Ureter (tissue), 1 donor: Measurements from ENCODE around the gene PIK3R4. TPM values are rescaled to one million over a fixed set of nuclear protein-coding genes. Genes with fewer than 3 reads are reported as not detected.

Experiments
- DNase-seq: peaks from one replicate; pipeline ENCODE4 v3.0.0-alpha.2; 2020; ENCODE audit warnings: low spot score
- total RNA-seq: library from RNA; stranded (reverse); gene quantifications from one replicate; pipeline ENCODE4 v1.2.4, GENCODE V29; 2023
- donor health status: DM: yes; HTN: yes; CAD: no.

PIK3R4 gene
- total RNA-seq, 1 donor from 2014 or later = 37.4 TPM

DNA sequence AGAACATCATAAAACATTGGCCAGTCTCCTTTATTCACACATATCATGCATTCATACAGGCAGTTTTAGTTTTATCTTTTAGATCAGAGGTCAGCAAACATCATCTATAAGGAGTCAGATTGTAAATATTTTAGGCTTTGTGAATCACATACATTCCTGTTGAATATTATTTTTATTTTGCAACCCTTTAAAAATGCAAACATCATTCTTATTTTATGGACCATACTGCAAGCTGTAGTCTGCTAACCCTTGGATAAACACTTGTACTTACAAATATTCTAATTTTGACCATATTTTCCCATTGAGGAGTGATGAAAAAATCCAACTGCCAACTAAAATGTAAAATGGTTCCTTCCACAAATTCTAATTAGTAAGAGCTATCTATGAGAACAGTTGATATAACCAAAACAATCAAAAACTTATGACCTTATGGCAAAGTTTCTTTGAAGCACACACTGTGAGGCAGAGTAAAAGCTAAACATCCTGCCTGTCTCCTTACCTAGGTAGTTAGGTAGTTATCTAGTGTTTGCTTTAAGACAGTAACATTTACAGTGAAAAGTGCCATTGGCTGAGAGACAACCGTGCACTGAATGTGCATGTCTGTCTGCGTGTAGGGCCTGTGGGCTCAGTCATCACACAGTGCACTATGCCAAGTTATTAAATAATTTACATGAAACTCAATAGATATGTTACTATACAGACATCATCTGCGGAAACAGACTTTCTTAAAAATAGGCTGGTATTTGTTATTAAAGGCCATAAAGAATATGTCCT lies 57.7 kb downstream of the PIK3R4 start:
- no peak for DNase-seq

DNA sequence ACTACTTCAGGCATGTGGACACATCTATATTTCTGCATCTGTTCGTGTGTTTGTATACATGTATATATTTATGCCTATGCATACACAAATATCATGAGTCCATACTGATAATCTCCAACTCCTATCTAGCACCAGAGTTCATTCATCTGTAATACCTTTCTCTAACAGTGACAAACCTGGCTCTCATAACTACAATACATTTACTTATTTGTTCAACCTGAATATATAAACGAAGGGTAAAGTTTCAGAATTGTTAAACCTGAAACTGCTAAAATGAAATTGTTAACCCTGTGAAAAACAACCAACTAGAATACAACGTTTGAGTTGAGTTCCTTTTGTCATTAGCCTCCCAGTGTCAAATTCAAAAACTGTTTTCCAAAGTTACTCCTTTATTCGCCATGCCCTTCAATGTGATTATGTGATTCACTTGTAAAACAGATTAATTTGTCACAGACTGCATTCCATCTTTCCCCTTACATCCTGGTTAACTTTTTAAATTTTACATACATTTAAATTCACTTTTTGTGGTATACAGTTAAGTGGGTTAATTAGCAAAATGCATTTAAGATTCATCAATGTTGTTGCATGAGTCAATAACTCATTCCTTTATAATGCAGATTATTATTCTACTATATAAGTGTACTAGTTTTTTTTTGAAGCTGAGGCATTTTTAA lies 58.5 kb downstream of the PIK3R4 start:
- no peak for DNase-seq

DNA sequence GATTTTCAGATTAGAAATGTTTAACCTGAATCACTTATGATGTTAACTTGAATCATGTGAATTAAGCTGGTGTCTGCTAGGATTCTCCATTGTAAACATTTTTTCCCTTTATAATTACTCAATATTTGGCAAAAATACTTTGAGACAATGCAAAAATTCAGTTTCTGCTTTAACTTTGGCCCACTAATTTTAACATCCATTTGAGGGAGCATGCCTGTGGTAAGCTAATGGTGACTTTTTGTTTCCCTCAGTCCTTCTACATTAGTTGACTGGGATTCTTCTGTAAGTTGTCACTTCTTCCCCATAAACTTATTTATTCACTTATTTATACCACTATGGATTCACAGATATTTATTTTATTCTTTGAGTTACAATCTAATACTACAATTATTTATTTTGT lies 59.3 kb downstream of the PIK3R4 start:
- DNase-seq = no peak

DNA sequence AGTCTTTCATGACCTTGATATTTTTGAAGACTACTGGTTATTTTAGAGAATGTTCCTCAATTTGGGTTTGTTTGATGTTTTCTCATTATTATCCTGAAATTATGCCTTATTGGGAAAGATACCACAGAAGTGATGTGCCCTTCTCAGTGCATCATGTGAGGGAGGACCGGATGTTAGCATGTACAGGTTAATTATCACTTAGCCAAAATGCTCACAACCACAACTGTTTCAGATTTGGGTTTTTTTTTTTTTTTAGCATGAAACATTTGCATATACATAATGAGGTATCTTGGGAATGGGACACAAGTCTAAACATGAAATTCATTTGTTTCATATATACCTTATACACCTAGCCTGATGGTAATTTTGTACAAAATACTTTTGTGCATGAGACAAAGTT lies 59.8 kb downstream of the PIK3R4 start:
- no peak for DNase-seq

DNA sequence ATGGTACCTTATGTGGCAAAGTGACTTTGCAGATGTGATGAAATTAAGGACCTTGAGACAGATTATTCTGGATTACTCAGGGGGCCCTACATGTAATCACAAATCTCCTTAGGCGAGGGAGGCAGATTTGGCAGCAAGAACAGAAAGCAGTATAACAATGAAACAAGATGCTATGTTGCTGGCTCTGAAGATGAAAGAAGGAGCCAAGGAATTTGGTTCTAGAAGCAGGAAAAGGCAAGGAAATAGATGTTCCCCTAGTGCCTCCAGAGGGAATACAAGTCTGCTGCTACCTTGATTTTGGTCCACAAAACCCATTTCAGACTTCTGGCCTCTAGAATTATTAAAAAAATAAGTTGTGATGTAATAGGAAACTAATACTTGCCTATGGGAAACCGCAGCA lies 64.5 kb downstream of the PIK3R4 start:
- no peak for DNase-seq

DNA sequence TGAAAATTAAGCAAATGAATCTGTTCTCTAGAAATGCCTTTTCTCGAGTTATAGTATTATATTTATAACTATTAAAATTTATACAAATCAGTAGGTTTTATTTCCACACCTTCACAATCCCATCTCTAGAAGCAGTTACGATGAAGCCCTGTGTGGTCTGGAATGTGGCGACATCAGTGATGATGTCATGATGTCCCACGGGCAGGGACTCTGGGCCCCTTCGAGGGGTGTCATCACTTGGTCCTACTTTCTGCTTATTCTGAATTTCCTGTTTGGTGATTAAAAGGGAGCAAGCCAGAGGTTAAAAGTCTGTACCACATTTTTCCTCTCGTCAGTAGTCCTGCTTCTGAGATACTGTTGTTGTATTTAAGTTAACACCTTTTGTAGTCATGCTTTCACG lies 67.4 kb downstream of the PIK3R4 start:
- DNase-seq = no peak

DNA sequence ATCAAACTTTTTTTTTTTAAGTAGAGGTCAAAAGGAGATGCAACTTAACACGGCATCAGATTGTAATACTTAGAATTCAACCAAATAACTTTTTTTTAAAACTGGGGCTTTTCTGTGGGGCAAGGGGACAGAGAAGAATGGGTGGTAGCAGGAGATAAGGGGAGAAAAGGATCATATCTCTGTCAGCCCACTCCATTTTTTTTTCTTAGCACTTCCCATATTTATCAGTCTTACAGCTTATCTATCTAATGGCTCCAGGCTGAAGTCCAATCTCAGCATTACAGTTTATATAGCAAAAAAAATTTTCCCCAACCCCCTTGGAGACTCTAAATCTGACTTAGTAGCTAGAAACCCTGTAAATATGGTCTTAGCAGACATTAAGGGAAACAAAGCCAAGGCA lies 69.3 kb downstream of the PIK3R4 start:
- DNase-seq = no peak

DNA sequence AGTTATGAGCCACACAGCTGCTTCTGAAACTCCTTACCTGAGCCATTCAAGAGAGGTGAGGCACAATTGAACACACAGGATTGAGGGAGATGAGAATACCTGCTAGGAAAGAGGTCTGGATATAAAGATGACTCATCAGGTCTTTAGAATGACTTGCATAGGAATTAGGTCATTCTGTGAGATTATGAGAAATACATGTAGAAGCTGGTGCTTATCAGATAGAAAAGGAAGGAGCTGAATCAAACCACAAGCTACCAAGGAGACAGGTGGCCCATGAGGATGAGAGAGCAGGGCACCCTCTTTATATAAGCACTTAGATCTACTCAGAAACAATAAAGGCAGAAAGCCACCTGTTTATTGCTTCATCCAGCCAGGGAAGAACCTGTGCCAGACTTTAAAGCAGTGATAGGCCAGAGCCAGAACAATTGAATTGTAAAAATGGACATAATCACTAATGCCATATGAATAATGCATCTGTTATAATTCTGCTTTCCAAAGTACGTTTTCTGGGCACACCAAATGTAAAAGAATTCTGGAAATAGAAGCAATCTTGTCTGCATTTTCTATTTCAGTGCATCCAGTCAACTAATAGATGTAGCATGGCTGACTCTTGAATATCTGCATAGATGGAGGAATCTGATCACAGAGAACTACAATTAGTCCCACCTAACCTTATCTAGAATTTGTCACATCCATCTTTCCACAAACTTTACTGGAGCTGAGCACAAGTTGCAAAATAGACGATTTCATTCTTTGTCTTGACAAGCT lies 74.9 kb downstream of the PIK3R4 start:
- no peak for DNase-seq

DNA sequence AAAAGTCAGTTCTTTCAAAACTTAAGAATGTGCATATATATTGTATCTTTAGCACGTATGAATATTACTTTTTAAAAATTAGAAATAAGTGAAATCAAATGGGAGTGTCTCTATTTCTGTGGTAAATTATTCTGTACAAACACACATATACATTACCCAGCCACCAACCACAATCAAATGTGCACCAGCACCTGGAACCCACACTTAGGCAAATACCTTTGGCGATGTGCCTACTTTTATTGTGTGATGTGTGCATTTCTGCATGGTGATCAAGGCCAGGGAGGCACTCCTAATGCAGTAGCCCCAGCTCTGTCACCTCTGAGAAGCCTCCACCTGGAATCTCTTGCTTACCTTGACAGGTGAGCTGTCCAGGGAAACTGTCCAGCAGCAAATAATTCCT lies 76.9 kb downstream of the PIK3R4 start:
- DNase-seq = no peak

DNA sequence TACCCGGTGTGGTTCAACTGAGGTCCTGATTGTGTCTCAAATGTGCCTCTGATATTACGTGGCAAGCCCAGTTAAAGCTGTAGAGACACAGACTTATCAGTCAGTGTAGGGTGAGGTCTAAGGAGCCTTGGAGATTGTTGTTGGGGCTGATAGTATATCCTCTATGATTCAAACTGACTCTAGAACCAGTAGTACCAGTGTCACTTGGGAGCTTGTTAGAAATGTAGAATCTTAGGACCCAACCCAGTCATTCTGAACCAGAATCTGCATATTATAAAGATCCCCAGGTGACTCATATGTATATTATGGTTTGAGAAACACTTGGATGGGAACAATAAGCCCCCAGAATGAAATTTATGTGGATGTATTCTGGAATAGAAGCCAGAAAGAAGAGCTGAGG lies 83.5 kb downstream of the PIK3R4 start:
- DNase-seq = no peak

DNA sequence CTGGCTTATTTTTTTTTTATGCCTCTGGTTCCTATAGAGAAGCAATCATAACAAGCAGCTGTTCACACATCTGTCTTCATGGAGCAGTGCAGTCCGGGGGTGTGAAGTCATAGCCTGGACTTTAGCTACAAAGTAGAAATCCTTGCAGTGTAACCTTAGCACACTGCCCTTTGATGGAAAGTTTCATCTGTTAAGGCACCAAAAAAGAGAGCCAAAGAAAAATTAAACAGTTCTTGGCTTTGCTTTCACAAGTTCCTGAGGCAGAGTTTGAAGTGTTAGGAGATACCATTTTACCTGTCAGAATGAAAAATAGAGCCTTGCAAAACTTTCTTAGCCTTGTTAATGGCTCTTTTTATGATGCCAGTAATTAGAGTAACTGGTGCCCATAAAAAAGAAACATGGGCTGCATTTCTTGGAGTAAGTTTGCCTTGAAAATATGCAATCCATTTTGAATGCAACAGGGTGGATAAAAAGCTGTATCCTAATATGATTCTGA lies 84.1 kb downstream of the PIK3R4 start:
- no peak for DNase-seq

DNA sequence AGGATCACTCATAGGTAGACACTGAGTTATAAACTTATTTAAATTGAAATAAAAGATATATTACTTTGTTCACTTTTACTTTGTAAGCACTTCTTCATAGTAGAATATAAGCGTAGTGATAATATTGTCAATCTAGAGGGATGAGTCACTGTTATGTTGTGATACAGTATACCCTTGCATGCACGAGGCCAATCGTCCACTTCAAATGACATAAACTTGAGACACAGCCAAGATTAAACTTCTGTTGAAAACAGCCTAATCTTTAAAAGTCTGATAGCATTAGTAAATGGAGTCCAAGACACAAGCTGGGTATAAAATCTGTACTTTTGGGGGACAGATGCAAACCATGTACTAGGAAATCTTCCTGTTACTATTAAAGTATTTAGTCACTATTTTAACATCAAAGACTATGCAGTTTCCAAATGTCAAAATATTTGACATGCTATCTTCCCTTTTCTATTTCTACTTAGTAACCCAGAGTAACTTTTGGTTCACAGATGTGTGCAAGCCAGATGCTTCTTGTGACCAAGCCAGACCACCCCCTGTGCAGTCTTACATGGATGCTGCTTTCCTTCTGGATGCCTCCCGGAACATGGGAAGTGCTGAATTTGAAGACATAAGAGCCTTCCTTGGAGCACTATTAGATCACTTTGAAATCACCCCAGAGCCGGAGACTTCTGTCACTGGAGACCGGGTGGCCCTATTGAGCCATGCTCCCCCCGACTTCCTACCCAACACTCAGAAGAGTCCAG lies 85.3 kb downstream of the PIK3R4 start:
- no peak for DNase-seq

DNA sequence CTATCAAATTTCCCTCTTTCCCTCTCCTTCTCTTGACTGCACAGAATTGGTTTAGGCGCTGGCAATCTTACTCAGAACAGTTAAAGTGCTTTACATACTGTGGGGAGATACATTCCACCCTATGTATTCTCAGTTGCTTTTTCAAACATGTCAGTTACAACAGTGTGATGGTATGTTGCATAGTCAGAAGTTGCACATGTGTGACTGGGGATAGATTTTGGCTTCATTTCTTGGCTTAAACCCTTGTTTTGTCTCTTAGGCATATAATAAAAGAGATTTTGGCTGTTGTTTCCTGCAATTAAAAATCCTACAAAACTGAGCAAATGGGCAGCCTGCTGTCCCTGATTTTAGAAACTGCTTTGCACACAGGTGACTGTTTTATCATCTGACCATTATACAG lies 86.7 kb downstream of the PIK3R4 start:
- no peak for DNase-seq

DNA sequence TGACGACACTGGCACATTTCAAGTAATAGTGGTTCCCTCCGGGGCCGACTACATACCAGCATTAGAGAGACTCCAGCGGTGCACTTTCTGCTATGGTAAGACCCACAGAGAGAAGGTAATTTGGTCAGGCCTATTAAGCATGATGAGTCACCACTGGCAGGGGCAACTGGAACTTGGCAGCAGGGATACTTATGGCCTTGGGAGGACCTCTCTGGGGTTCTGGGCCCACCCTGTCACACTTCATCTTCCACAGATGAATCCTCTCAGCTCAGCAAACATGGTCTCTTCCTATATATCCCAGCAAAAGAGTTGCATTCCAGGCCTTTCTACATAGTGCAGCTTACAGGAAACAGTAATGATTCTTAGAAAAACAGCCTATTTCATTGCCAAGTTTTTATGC lies 88.0 kb downstream of the PIK3R4 start:
- no peak for DNase-seq

DNA sequence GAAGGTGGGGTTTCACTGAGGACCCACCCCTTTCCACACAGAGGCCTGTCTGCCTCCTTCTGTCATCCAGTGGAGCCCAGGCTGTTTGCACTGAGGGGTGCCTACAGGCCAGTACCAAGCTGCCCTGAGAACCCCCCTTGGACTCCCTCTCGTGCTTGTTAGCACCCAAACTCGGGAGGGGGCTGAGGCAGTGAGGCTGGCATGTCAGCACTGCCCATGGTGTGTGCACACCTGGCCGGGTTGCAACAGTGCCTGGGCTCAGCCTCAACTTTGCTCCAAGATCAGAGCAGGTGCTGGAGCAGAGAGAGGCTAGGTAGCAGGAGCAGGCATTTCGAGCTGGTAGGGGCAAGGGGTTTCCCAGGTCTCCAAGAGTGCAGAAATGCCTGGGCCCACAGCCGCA lies 90.0 kb downstream of the PIK3R4 start:
- DNase-seq = no peak

DNA sequence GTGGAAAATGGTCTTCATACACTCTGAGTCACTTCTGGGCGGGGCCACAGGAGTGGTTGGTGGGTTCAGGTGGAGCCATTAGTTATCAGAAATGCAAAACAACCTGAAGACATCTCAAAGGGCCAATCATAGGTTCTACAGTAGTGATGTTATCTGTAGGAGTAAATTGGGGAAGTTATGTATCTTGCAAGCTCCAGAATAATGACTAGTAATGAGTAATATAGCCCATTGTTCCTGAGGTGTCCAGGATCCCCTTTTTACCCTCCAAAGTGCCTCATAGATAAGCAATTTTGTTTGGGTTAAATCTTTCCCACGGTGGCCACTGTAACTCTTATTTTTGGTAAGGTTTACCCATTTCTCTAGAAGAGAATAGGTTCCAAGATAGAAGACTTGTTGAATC lies 91.7 kb downstream of the PIK3R4 start:
- no peak for DNase-seq

DNA sequence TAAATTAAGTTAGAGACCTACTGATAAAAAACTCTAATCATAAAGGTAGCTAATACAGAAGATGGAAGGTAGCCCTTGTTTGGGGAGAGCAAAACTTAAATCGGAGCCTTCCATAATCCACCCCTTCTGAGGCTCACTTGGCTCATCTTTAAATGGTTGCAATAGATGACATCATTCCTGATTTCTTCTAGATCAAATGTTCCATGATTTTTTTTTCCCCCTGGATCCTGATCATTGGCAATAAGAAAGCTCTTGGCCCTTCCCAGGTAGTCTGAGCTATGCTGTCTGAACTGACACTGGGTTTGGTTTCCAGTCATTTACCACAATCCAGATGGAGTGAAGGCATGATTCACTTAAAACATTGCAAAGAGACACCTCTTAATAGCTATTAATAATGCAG lies 92.5 kb downstream of the PIK3R4 start:
- no peak for DNase-seq

DNA sequence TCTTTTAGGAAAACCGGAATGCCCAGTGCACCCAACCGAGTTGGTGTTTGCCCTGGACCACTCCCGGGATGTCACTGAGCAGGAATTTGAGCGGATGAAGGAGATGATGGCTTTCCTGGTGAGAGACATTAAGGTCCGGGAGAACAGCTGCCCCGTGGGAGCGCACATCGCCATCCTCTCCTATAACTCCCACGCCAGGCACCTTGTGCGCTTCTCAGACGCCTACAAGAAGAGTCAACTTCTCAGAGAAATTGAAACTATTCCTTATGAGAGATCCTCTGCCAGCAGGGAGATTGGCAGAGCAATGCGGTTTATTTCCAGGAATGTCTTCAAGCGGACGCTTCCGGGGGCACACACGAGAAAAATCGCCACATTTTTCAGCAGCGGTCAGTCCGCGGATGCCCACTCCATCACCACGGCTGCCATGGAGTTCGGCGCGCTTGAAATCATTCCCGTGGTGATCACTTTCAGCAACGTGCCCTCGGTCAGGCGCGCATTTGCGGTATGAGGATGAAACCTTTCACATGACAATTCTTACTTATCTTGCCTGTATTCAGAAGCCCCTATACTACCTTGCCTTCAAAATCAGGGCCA lies 97.5 kb downstream of the PIK3R4 start:
- no peak for DNase-seq

DNA sequence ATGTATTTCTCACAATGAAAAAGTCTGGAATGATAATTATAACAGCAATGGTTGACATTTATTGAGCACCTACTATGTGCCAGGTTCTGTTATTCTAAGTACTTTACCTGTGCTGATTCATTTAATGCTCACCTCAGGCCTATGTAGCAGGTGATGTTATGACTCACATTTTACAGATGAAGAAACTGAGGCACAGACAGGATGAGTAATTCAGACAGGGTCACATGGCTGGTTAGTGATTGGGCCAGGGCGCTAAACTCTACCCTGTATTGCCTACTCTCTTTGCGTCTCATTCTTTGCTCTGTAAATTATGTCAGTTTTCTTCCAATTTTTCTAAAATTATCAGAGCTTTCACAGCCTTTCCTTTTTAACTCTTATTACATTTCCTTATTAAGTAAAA lies 98.3 kb downstream of the PIK3R4 start:
- no peak for DNase-seq

DNA sequence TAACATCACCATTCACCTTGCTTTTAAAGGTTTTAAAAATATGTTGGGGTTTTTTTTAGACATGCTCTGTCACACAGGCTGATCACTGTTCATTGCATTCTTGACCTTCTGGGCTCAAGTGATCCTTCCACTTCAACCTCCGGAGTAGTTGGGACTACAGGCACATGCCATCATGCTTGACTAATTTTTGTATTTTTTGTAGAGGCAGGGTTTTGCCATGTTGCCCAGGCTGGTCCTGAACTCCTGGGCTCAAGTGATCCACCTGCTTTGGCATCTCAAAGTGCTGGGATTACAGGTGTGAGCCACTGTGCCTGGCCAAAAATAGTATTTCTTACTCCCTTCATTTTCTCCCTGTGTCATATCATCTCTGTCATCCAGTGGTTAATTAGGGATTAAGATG lies 101.4 kb downstream of the PIK3R4 start:
- no peak for DNase-seq

DNA sequence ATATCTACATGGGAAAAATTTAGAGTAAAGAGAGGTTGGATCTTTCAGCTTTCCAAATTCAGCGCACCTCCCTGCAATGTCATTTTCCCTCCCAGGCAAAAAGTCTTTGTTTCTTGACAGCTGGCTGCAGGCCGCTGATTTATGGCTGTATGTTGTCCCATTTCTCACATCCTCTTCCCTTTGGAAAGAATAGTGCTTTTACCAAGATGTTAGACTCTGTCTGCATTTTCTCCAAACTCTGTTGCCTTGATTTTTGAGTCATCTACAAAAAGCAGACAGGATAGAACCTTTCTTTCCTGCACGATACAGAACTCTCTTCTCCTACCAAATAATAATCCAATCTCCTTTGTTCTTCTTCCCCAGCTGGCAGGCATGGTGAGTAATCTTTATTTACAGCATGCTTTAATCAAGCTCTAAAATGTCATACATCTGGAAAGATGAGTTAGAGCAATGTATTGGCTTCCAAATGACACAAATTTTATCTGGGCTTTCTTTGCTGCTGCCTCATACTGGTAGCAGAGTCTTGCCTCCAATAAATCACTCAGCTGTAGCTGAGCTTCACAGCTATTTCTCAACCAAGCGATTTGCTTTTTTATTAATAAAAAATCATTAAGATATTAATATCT lies 101.9 kb downstream of the PIK3R4 start:
- no peak for DNase-seq
